SU-DHL-6 (cell line): Measurements from ENCODE around the gene BATF.

Experiments
- CTCF ChIP-seq: fragments of 200-600 bp; sonication (generic); IDR thresholded peaks from one replicate; pipeline ENCODE4 v1.5.1; 2017; ENCODE audit warnings: antibody characterized with exemption, mild to moderate bottlenecking, low read length, moderate library complexity; ENCODE audit not compliant: insufficient read depth, poor library complexity, severe bottlenecking
- EZH2phosphoT487 ChIP-seq: fragments of 200-600 bp; sonication (generic), shearing (Covaris generic); conservative IDR thresholded peaks from 2 replicates; pipeline ENCODE4 v1.6.1; 2018; ENCODE audit warnings: mild to moderate bottlenecking, antibody characterized with exemption, low read length, moderate library complexity, mixed read lengths

GRCh38 chr14:75482366-75482765 is 39.9 kb upstream of the BATF start:
- TF ChIP-seq CTCF (no peak), EZH2phosphoT487 (no peak)
